Neural crest cell (in vitro differentiated cells): ENCODE data around the gene CD6. TPM values are rescaled to one million over a fixed set of nuclear protein-coding genes. Genes with fewer than 3 reads are reported as not detected.

Source experiments
- DNase-seq: peaks from one replicate; pipeline ENCODE4 v3.0.0; 2021; ENCODE audit warnings: low read depth, mixed read lengths, low spot score
- H3K27ac Mint-ChIP-seq: one replicate; pipeline ENCODE4 v1.8.0; 2021; ENCODE audit warnings: mild to moderate bottlenecking, mixed read lengths; ENCODE audit not compliant: unreplicated experiment
- H3K27me3 Mint-ChIP-seq: 2 replicates; pipeline ENCODE4 v1.8.0; 2021; ENCODE audit warnings: low read depth, mild to moderate bottlenecking, mixed read lengths
- H3K36me3 Mint-ChIP-seq: 2 replicates; pipeline ENCODE4 v1.8.0; 2021; ENCODE audit warnings: low read depth, mild to moderate bottlenecking, mixed read lengths
- H3K4me1 Mint-ChIP-seq: 2 replicates; pipeline ENCODE4 v1.8.0; 2021; ENCODE audit warnings: mixed read lengths
- H3K4me3 Mint-ChIP-seq: one replicate; pipeline ENCODE4 v1.8.0; 2021; ENCODE audit warnings: mild to moderate bottlenecking, mixed read lengths
- H3K9me3 Mint-ChIP-seq: 2 replicates; pipeline ENCODE4 v1.8.0; 2021; ENCODE audit warnings: mixed read lengths
- total RNA-seq: library from RNA; stranded (reverse); gene quantifications from 2 replicates; pipeline ENCODE4 v1.2.1, GENCODE V29; 2021
- TF ChIP-seq, protein P1 (sequence below): fragments of 200-600 bp; sonication (generic); conservative IDR thresholded peaks from 2 replicates; pipeline ENCODE4 v1.5.0; 2021; ENCODE audit warnings: antibody characterized with exemption, mild to moderate bottlenecking

The CD6 gene
- total RNA-seq, 1 donor from 2014 or later, result 0.30 TPM

DNA sequence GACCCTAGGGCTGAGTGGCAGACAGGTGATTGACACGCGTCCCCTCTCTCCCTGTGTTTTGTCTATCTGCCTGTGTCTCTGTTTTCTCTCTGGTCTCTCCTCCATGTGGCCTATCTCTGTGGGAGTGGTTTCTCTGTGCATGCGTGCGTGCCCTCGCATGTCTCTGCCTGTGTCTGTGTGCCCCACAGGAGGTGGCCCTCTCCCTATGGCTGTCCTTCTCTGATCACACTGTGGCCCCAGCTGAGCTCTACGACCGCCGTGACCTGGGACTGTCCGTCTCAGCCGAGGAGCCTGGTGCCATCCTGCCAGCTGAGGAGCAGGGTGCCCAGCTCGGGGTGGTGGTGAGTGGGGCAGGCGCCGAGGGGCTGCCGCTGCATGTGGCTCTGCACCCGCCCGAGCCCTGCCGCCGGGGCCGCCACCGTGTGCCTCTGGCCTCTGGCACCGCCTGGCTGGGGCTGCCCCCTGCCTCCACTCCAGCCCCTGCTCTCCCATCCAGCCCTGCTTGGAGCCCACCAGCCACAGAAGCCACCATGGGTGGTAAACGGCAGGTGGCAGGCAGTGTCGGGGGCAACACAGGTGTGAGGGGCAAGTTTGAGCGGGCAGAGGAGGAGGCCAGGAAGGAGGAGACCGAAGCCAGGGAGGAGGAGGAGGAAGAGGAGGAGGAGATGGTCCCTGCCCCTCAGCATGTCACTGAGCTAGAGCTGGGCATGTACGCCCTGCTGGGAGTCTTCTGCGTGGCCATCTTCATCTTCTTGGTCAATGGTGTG is 35.6 kb upstream of the CD6 start:
- DNase-seq, result no peak
- H3K27ac Mint-ChIP-seq, result no peak overlapping the region

DNA sequence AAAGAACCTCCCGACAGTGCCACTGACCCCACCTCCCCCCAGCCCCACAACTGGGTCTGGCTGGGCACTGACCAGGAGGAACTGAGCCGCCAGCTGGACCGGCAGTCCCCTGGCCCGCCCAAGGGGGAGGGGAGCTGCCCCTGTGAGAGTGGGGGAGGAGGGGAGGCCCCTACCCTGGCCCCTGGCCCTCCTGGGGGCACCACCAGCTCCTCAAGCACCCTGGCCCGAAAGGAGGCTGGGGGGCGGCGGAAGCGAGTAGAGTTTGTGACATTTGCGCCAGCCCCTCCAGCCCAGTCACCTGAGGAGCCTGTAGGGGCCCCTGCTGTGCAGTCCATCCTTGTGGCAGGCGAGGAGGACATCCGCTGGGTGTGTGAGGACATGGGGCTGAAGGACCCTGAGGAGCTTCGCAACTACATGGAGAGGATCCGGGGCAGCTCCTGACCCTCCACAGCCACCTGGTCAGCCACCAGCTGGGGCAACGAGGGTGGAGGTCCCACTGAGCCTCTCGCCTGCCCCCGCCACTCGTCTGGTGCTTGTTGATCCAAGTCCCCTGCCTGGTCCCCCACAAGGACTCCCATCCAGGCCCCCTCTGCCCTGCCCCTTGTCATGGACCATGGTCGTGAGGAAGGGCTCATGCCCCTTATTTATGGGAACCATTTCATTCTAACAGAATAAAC is 34.9 kb upstream of the CD6 start:
- peaks cover 11% of the 10 kb centered on the region for H3K4me1 Mint-ChIP-seq
- TF ChIP-seq, protein P1, sequence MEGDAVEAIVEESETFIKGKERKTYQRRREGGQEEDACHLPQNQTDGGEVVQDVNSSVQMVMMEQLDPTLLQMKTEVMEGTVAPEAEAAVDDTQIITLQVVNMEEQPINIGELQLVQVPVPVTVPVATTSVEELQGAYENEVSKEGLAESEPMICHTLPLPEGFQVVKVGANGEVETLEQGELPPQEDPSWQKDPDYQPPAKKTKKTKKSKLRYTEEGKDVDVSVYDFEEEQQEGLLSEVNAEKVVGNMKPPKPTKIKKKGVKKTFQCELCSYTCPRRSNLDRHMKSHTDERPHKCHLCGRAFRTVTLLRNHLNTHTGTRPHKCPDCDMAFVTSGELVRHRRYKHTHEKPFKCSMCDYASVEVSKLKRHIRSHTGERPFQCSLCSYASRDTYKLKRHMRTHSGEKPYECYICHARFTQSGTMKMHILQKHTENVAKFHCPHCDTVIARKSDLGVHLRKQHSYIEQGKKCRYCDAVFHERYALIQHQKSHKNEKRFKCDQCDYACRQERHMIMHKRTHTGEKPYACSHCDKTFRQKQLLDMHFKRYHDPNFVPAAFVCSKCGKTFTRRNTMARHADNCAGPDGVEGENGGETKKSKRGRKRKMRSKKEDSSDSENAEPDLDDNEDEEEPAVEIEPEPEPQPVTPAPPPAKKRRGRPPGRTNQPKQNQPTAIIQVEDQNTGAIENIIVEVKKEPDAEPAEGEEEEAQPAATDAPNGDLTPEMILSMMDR, result no peak
- no peak for DNase-seq

More for the DNA sequence above, 35.6 kb upstream of the CD6 start:
- Mint-ChIP-seq H3K36me3 (peaks cover under 1% of the 10 kb centered on the region), H3K9me3 (no peaks in the 10 kb centered on the region), H3K4me1 (peaks cover 11% of the 10 kb centered on the region), H3K4me3 (peak overlapping the region; percentile 41), H3K27me3 (no peaks in the 10 kb centered on the region)
- TF ChIP-seq, protein P1, result no peak

DNA sequence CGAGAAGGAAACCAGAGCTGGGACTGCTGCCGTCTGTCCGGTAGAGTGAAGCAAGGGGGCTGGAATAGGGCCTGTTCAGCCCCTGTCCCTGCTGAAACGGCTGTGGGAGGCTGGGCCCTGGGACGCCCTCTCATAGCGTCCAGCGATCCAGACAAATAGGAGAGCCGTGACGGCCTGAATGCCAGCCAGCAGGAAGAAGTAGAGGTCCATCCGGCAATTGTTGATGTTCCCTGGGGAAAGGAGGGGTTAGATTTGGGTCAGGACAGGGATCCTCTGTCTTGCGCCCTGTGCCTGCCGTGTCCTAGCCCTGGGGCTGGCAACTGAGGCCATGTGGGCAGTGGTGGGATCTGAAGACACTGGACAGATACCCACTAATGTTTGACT is 34.3 kb upstream of the CD6 start:
- Mint-ChIP-seq H3K27me3 (peaks cover 5% of the 10 kb centered on the region), H3K4me3 (no peak overlapping the region), H3K9me3 (no peaks in the 10 kb centered on the region), H3K4me1 (peaks cover 11% of the 10 kb centered on the region), H3K36me3 (no peaks in the 10 kb centered on the region), H3K27ac (no peak overlapping the region)
- TF ChIP-seq, protein P1, result no peak
- DNase-seq, result no peak

More for the DNA sequence above, 34.9 kb upstream of the CD6 start:
- Mint-ChIP-seq H3K27me3 (peaks cover 5% of the 10 kb centered on the region), H3K36me3 (no peaks in the 10 kb centered on the region), H3K9me3 (no peaks in the 10 kb centered on the region), H3K4me3 (no peak overlapping the region), H3K27ac (no peak overlapping the region)

DNA sequence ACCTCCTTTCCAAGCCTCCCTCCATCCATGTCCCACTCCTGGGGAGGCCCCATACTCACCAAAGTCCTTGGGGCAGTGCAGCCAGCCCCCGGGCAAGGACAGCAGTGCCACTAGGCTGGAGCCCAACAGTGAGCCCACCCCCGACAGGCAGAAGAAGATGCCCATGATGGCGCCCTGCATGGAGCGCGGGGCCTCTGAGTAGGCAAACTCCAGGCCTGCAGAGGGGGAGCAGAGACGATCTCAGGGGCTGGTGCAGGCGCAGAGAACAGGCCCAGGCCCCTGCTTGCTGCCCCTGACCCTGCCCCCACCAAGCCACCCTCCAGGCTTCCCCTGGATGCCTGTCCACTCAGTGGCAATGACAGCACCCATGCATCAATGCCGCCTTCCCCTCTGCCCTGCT is 33.7 kb upstream of the CD6 start:
- Mint-ChIP-seq H3K4me3 (peak overlapping the region; percentile 1), H3K27ac (no peak overlapping the region), H3K36me3 (no peaks in the 10 kb centered on the region), H3K27me3 (peaks cover 5% of the 10 kb centered on the region), H3K9me3 (no peaks in the 10 kb centered on the region), H3K4me1 (peaks cover 16% of the 10 kb centered on the region)
- TF ChIP-seq, protein P1, result no peak
- no peak for DNase-seq

DNA sequence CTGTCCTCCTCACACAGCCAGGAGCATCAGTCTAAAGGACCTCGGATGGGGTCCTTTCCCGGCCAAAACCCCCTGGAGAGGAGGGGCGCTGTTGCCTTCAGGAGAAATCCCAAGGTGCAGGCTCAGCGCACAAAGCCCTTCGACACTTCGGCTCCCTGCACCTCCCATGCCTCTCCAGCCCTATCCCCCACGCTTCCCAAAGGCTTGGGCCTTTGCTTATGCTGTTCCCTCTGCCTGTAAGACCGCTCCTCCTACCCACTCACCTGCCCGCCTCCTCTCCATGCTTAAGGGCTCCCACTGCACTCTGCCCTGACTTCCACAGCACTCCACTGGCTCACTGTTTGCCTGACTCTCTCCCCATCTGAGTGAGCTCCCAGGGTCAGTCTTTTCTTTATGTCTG is 33.0 kb upstream of the CD6 start:
- Mint-ChIP-seq H3K4me1 (peaks cover 19% of the 10 kb centered on the region), H3K27ac (peak overlapping the region; percentile 65), H3K27me3 (peaks cover 5% of the 10 kb centered on the region), H3K9me3 (no peaks in the 10 kb centered on the region), H3K36me3 (no peaks in the 10 kb centered on the region), H3K4me3 (peak overlapping the region; percentile 1)
- DNase-seq, result no peak
- TF ChIP-seq, protein P1, result no peak
